ENCODE results near the gene CCDC69. TPM values are rescaled to one million over a fixed set of nuclear protein-coding genes. Genes with fewer than 3 reads are reported as not detected.
"Not testable (repeated sequence)": the region's sequence is repeated elsewhere in the genome, so short reads cannot be mapped to it uniquely, and the experiment has no call there.

Gene CCDC69
- polyA plus RNA-seq, 12 donors: 51.8 to 126 (median 93.4) TPM; not detected in 1

DNA sequence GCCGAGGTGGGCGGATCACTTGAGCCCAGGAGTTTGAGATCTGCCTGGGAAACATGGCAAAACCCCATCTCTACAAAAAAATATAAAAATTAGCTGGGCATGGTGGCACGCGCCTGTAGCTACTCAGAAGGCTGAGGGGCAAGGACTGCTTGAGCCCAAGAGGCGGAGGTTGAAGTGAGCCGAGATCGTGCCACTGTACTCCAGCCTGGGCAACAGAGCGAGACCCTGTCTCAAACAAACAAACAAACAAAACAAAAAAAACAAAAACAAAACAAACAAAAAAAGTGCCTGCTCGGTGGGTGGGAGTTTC, 26.6 kb downstream of the CCDC69 start:
- DNase-seq: not testable (repeated sequence)

DNA sequence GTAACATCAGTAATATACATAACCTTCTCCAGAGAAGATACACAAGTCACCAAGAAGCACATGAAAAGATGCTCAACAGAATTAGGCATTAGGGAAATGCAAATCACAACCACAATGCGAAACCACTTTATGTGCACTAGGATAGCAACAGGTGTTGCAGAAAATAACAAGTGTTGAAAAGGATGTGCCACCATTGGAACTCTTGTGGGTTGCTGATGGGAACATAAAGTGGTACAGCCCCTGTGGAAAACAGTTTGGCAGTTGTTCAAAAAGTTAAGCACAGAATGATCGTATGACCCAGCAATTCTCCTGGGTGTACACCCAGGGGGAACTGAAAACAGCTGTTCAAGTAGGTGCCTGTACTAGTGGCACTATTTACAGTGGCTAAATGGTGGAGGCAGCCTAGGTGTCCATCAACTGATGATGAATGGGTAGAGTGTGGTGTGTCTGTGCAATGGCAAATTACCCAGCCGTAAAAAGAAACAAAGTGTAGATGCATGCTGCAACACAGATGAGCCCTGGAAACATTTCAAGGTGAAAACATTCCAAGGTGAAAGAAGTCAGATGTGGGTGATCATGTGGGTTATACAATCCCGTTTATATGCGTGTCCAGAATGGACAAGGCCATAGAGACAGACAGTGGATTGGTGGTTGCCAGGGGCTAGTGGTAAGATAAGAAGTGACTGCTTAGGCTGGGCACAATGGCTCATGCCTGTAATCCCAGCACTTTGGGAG, 27.2 kb downstream of the CCDC69 start:
- no peak for DNase-seq

DNA sequence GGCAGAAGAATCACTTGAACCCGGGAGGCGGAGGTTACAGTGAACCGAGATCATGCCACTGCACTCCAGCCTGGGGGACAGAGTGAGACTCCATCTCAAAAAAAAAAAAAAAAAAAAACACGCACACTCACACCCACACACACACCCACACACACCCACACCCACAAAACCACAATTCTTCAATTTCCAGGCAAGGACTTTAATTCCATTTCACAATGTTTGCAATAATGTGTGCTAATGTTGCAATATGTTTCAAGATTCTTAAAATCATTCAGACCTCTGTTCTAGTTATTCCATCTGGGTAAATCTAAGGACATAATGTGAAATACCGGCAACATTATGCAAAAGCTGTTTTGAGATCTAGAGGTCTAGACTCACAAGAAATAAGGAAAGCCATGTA, 28.3 kb downstream of the CCDC69 start:
- DNase-seq: no peak

DNA sequence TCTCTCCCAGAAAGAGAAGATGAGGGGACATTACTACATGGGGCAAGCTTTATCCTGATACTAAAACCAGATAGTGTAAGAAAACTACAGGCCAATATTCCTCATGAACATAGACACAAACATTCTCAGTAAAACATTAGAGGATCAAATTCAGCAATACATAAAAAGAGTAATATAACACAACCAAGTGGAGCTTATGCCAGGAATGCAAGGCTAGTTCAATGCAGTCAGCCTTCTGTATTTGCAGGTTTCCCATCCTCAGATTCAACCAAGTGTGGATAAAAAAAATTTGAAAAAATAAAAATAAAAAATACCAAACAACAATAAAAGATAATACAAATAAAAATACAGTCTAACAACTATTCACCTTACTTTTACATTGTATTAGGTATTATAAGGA, 31.3 kb downstream of the CCDC69 start:
- DNase-seq: no peak

DNA sequence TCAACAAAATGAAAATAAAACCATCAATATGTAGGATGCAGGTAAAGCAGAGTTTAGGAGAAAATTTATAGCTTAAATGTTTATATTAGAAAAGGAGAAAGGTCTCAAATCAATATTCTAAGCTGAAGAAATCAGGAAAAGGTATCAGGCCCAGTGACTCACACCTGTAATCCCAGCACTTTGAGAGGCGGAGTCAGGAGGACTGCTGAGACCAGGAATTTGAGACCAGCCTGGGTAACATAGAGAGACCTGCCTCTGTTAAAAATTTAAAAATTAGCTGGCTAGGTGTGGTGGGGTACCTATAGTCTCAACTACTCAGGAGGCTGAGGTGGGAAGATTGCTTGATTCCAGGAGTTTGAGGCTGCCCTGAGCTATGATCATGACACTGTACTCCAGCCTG, 32.2 kb downstream of the CCDC69 start:
- DNase-seq: no peak

DNA sequence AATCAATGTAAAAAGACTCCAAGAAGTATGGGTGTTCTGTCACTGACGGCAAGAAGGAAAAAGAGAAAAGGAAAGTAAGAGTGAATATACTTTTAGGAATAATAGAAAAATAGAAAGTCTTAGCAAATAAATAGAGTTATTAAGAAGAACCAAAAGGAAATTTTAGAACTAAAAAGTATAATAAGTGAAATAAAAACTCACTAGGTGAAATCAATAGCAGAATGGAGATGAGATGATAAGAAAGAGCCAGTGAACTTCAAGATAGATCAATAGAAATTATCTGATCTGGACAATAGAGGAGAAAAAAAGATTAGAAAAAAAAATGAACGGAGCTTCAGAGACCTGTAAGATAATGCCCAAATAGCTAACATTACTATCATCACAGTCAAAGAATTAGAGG, 34.7 kb downstream of the CCDC69 start:
- no peak for DNase-seq

DNA sequence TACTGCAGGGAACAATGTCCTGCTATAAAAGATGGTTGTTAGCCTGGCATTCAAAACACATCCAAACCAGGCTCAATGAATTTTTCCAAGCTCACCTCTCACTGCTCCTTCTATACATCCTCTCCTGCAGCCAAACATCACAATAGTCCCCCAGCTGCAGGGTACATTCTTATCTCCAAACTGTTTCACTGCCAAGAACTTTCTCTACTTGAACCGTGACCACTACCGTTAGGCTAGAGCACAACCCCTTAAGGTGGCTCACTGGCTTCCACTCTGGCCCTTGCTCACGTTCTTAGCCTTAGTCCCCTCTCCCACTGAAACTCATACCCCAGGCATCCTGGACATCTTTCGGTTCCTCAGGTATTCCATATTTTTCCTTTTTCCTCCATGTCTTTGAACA, 37.4 kb downstream of the CCDC69 start:
- no peak for DNase-seq

DNA sequence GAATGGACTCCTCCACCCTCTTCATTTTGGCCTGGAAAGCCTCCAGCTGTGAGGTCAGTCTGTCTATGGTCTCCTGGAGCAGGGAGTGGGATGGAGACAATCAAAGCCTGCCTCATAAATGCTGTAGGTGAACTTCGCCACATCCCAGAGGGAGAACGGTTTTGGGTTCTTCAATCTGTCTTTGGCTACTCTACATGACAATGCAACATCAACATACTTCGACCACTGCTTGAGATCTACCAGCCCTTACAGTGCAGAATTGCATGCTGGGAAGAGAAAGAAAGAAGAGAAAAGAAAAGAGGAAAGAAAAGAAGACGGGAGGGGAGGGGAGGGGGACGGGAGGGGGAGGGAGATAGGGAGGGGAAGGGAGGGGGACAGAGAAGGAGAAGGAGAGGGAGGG, 37.8 kb downstream of the CCDC69 start:
- no peak for DNase-seq

DNA sequence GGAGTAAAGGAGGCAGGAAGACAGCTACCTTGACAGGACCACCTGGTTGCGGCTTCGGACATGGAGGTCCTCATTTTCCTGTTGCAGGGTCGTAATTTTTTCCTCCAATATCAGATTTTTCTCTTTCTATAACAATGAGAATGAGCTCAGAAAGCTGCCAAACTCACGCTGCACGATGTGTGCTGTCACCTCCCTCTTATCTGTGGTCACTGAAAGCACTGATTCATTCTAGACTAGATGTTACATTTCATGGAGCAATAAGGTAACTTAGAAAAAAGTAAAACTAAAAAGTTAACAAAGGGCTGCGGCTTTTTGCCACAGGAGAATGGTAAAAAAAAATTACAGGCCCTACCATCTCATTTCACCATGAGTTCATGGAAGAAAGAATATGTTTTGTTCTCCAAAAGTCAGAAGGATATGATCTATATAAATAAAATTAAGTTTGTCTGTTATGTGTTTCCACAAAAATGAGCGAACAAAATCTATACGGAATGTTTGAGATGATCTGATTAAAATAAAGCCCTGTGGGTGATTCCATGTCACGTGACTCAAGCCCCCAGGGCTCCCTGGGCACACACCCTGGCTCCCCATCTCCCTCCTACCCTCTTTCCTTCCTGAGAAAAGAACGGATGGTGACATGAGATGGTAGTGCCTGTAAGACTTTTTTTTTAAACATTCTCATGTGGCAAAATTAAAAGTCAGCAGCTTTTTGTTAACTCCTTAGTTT, 39.4 kb downstream of the CCDC69 start:
- DNase-seq: no peak

DNA sequence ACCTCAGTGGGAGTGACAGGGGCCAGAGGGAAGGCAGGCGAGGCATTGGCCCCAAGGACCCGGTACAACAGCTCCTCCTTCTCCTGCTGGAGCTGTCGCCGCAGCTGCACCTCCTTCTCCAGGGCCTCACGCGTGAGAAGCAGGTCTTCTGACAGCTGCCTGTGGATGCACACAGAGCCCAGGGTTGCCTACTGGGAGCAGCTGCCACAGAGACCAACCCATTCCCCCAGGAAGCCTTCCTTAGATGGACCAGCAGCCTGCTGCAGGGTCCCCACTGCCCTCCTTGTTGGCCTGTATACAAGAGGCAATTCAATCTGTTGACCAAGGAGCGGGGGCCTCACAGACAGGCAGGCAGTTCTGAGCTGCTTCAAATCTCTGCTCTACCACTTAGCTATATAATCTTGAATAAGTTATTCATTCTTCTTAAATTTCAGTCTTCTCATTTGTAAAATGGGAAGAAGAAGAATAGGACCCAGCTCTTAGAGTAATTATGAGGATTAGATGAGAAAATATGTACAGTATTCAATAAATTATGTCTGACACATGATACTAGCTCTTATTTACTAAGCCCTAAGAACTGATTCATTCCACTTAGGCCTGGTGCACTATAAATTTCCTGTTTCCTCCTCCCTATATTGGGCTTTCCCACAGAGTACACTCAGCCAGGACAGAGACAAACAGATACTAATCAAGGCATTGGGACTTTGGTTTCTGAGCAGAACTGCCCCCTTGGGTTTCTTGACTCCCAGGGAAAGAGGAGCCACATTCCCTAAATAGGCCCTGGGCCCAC, 40.2 kb downstream of the CCDC69 start:
- DNase-seq: no peak

DNA sequence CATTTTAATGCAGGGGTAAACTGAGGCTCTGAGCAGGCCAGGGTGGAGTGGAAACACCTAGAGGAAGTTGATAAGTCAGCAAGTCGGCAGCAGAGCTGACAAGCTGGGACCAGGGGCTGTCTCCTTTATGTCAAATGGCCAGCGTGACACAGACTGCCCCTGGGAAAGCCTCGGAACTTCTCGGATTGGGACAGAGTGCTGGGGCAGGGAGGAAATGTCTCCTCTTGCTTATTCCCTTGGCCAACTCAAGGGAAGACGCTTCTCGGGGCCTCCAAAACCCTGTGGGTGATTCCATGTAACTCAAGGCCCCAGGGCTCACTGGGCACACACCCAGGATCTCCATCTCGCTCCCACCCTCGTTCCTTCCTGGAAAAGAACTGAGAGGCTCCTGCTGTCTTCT, 40.9 kb downstream of the CCDC69 start:
- DNase-seq: no peak

DNA sequence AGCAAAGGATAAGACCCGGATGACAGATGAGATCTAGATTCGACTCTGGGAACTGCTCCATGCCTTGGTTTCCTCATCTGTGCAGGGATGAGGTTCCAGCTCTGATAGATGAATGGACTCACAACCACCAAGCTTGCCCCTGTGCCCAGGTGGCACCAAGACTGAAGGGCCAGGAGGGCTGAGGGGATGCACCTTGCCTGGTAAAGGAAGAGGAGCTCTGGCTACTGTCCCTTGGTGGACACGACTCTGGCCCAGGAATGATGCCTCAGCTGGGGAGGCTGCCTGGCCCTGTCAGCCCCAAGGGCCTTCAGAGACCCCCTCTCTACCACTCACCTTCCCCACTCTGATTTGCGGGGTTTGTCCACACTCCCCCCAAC, 41.4 kb downstream of the CCDC69 start:
- DNase-seq: no peak

DNA sequence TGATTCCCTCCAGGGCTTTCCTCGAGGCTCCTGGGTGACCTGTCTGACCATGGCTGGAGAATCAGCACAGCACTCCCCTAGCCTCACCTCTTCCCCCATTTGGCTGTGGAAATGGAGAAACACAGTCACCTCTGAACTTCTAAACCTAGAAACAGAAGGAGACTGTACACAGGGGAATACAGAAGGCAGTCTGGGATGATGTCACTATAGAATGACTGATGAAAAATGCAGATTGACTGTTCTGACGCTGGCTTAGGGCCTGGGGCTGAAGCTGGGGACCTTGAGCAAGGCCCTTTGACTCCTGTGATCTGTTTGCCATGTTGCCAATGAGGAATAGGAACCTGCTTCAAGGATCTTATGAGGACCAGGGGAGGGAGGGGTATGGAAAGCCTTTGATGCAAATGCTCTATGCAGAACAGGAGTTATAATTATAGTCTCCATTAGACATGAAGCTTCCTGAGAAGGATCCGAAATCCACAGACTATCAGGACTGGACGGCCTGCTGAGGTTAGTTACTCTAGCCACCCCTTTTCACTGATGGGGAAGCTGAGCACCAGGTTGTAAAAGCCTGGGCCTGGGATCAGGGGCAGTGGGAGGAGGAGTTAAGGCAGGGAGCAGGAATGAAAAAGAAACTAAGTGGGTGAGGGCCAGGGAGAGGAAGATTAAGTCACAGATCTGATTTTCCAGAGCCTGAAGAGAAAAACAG, 41.9 kb downstream of the CCDC69 start:
- no peak for DNase-seq

DNA sequence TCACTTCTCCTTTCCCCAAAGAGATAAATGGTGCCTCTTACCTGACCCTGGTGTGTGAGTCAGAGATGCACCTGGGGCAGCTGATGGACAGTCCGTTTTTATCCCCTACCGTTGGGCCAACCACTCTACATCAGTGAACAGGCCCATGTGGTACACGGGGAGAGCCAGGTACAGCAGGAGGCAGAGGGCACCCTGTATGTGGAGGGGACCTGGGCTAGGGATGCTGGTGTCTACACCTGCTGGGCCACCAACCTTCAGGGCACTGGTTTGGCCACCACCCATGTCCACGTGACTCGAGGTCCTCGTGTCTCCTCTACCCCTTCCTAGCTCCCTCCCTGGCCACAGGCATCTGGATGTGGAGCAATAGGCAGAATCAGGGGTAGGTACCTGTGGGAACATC, 43.6 kb downstream of the CCDC69 start:
- no peak for DNase-seq

DNA sequence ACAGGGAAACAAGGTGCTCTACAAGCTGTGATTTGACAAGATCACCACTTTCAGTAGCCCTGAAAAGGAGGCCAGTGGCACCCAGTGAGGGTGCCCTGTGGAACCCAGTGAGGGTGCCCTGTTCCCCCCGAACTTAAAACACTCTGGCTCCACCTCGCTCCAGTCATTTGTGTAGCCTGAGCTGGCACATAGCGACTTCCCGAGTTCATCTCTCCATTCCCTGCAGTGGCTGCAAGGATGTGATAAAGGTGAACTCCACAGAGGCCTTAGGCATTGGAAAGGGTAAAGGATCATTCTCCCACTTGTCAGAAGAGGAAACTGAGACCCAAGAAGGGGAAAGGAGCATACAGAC, 44.4 kb downstream of the CCDC69 start:
- no peak for DNase-seq

DNA sequence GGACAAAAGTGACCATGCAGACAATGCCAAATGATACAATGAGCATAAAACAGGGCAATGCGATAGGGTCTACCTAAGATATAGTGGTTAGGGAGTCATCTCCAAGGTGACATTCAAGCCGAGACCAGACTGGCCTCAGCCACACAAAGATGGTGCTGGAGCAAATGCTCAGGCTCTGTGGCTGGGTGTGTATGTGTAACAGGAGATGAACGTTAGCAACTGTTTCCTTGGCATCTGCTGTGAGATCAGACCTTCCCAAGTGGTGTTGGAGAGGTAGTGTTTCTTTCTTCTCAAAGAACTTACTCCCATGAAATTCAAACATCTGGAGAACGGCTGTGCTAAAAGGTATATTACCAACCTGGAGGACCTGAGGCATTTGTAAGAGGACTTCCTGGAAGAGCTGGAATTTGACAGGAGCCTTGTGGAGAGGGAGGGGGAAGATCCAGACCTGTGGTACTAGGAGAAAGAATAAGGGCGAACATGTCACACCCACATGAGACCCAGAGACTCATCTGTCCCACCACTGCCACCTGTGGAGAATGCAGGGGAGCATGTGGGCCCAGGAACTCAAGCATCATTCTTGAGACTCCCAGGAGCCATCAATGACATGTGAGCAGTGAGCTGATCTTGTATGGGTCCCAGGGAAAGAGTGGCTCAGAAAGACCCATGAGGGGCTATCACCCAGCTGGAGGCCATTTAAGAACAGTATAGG, 45.0 kb downstream of the CCDC69 start:
- no peak for DNase-seq

DNA sequence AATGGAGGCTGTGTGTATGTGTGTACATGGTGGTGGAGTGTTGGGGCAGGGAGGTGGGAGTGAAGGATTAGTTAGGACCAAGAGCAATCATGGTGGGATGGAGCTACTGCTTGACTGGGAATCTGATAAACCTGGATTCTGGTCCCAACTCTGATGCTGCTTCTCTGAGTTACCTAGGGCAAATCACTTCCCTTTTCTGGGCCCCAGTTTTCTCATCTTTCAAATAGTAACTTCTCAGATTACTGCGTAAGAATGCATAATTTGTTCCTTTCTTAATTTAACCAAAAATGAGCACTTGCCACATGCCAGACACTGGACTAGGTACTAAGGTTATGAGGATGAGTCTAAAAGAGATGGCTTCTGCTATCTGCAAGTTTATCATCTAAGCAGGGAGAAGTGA, 45.5 kb downstream of the CCDC69 start:
- DNase-seq: no peak

DNA sequence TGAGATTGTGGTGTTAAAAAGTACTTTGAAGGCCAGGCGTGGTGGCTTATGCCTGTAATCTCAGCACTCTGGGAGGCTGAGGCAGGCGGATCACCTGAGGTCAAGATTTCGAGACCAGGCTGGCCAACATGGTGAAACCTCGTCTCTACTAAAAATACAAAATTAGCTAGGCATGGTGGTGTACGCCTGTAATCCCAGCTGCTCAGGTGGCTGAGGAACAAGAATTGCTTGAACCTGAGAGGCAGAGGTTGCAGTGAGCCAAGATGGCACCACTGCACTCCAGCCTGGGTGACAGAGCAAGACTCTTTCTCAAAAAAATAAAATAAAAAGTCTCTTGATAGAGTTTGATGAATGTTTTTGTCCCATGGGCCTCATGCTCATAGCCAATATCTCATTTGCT, 47.6 kb downstream of the CCDC69 start:
- not testable (repeated sequence) for DNase-seq

DNA sequence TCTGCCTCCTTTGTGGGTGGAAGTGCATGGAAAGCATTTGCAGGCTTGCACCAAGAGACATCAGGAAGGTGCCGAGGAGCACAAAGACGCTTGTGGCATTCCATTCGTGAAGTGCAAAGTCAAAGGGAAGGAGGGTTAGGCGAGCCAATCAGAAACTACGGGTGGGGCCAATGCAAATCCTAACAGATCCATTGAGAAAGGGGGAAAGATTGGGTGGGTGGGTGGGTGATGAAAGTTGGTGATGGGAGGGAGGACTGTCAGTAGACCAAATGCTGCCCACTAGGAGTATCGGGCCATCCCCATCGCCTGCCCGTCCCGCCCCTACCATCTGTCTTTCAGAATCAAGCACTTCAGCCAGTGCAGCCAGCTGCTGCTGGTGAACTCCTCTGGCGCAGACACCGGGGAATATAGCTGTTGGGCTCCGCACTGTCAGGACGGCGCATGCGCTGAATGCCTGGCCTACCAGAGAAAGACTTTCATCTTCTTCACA, 49.2 kb downstream of the CCDC69 start:
- DNase-seq: no peak

DNA sequence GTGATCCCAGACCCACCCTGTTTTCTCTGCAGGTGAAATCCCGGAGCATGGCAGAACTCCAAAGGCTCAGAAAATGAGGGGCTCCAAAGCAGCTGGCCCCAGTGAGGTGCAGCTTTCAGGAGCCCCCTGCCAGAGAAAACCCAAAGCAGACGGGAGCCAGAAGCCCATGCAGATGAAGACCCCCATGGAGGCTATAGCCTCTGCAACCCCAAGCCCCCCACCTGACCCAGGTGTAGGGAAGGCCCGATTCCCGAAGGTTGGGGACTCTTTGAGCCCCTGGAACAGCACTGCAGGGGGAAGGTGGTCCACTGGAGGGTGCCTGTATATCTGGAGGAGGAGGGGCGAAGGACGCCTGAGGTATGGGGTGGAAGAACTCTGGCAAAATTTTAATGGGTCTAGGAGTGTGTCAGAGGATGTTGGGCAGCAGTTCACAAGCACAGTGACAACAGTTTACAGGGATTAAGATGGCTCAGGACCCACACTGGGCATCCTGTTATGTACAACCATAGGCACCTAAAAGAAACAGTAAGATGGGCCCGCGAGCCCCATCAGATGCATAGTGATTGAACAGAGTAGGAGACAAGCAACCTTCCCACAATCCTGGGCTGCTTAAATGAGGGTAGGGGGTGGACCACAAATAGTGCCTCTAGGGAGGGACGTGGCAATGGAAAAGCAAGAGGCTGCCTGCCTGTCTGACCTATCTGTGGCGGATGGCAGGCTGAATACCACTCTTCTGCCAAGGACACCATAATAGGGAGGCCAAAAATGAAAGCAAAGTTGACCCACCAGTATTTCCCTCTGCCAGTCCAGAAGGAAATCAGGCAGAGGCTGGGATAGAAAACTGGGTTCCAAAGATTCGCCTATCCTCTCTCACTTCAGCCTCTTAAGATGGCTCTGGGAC, 49.9 kb downstream of the CCDC69 start:
- no peak for DNase-seq

DNA sequence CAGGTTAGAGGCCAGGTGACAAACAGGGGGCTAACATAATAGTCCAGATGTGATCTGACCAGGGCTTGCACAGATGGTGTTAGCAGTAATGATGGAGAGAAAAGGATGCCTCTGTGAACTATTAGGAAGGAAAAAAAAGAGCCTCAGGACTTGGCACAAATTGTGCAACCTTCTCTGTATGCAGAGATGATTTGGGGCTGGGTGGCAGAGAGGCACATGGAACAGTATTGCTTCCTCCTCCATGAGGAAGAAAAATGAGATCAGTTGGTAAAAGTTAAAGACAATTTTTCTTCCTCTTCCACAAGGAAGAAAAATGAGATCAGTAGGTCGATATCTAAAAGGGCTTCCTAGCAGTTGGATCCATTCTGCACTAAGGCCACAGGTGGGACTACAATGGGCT, 52.4 kb downstream of the CCDC69 start:
- no peak for DNase-seq

Data from muscle of arm (tissue), 12 donors.